ENCODE measurements around the gene MAP4K3. TPM values are rescaled to one million over a fixed set of nuclear protein-coding genes. Genes with fewer than 3 reads are reported as not detected.

Gene MAP4K3
- total RNA-seq, 1 experiment from 2014 or later = 97.4 TPM

DNA sequence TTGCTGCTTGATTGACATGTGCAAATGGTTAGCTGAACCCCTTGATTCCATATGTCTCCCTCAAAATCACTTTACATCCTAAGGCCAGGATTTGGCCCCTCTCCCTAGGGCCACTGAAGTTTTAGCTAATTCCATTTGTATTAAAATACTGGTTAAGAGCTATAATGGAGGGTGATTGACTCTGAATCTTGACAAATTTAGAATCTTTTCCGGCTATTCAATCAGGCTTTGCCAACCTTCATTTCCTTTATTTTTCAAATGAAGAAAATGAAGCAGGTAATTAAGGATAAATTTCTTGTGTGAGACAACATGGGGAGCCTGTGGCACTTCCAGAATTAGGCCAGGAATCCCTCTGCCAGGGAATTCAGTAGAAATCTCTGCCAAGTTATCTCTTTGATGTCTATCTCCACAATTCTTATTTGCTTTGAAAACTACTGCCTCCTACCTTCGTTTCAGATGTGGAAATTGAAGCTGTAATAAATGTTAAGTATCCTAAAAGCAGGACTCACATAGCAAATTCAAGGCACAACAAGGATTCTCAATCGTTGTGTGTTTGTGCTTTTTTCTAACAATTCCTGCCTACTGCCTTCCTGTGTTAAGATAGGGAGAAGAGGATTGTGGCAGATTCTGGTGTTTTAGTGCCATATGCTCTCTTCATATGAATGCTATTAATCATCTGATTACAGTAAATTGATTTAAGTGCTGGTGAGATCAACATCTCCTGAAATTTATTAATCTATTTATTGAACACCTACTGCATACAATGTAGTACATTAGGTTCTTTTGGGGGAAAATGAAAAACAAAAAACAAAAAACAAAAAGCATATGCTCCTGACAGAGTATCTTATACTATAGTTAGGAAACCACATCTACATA is 47.8 kb upstream of the MAP4K3 start:
- CTCF ChIA-PET = no interaction called here
- peaks cover 39% of the 10 kb centered on the region for H3K4me1 ChIP-seq (ENCODE audit: insufficient read depth, low read length)
- no peaks in the 10 kb centered on the region for H3F3A ChIP-seq (ENCODE audit: low read length, unreplicated experiment)
- no peak overlapping the region for H3K27ac ChIP-seq (ENCODE audit: low read length)
- H2AFZ ChIP-seq (ENCODE audit: low read length) = no peak overlapping the region
- no peaks in the 10 kb centered on the region for H3K79me2 ChIP-seq (ENCODE audit: low read length)
- no peak overlapping the region for H3K4me3 ChIP-seq (ENCODE audit: low read length)
- H3K4me2 ChIP-seq (ENCODE audit: low read length) = no peak overlapping the region
- no peaks in the 10 kb centered on the region for H3K9me3 ChIP-seq (ENCODE audit: low read length)
- no peaks in the 10 kb centered on the region for H3K9me2 ChIP-seq (replicated peaks; ENCODE audit: low read length)
- no peak for TF ChIP-seq EZH2phosphoT487 (IDR thresholded peaks at IDR 0.05; ENCODE audit: borderline replicate concordance, low read length)
- TF ChIP-seq, protein P1, sequence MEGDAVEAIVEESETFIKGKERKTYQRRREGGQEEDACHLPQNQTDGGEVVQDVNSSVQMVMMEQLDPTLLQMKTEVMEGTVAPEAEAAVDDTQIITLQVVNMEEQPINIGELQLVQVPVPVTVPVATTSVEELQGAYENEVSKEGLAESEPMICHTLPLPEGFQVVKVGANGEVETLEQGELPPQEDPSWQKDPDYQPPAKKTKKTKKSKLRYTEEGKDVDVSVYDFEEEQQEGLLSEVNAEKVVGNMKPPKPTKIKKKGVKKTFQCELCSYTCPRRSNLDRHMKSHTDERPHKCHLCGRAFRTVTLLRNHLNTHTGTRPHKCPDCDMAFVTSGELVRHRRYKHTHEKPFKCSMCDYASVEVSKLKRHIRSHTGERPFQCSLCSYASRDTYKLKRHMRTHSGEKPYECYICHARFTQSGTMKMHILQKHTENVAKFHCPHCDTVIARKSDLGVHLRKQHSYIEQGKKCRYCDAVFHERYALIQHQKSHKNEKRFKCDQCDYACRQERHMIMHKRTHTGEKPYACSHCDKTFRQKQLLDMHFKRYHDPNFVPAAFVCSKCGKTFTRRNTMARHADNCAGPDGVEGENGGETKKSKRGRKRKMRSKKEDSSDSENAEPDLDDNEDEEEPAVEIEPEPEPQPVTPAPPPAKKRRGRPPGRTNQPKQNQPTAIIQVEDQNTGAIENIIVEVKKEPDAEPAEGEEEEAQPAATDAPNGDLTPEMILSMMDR (conservative IDR thresholded peaks at IDR 0.05; ENCODE audit: low read depth, low read length) = no peak
- no peak for TF ChIP-seq EZH2 (IDR thresholded peaks at IDR 0.05; ENCODE audit: low read length, unreplicated experiment)
- H4K20me1 ChIP-seq (ENCODE audit: low read length) = no peaks in the 10 kb centered on the region
- no peak overlapping the region for H3K9ac ChIP-seq (ENCODE audit: low read length)
- intact Hi-C loops (cut with micrococcal nuclease) = no loop called here
- DNase-seq (no peak), ATAC-seq (no peak)
- BruUV-seq (replicated peaks) = no TSS peak
- no peaks in the 10 kb centered on the region for H3K36me3 ChIP-seq (ENCODE audit: low read depth, low read length)
- H3K27me3 ChIP-seq (ENCODE audit: low read length) = no peaks in the 10 kb centered on the region
- POLR2A ChIA-PET (ENCODE audit: unreplicated experiment) = no interaction called here

DNA sequence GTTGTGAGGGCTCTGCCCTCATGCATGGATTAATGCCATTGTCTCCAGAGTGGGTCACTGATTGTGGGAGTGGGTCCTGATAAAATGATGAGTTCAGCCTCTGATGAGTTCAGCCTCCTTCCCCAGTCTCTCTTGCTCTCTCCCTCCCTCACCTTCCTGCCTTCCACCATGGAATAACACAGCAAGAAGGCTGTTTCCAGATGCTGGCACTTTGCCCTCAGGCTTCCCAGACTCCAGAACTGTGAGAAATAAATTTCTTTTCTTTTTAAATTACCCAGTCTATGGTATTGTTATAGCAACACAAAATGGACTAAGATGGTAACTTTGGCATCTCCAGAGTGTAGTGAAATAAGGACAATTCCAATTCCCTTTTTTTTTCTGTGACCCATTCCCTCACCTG is 47.1 kb upstream of the MAP4K3 start:
- Histone ChIP-seq H3K27me3 (ENCODE audit: low read length) (no peaks in the 10 kb centered on the region), H2AFZ (ENCODE audit: low read length) (no peak overlapping the region), H3F3A (ENCODE audit: low read length, unreplicated experiment) (no peaks in the 10 kb centered on the region), H3K36me3 (ENCODE audit: low read depth, low read length) (no peaks in the 10 kb centered on the region), H3K4me2 (ENCODE audit: low read length) (no peak overlapping the region), H3K9me2 (replicated peaks; ENCODE audit: low read length) (no peaks in the 10 kb centered on the region), H3K79me2 (ENCODE audit: low read length) (no peaks in the 10 kb centered on the region), H3K9me3 (ENCODE audit: low read length) (no peaks in the 10 kb centered on the region), H4K20me1 (ENCODE audit: low read length) (no peaks in the 10 kb centered on the region), H3K4me3 (ENCODE audit: low read length) (no peak overlapping the region), H3K9ac (ENCODE audit: low read length) (no peak overlapping the region), H3K4me1 (ENCODE audit: insufficient read depth, low read length) (peaks cover 38% of the 10 kb centered on the region), H3K27ac (ENCODE audit: low read length) (no peak overlapping the region)
- intact Hi-C loops (cut with micrococcal nuclease) = no loop called here
- BruUV-seq (replicated peaks) = no TSS peak
- ChIA-PET CTCF (no interaction called here), POLR2A (ENCODE audit: unreplicated experiment) (no interaction called here)
- DNase-seq (no peak), ATAC-seq (no peak)
- TF ChIP-seq EZH2 (IDR thresholded peaks at IDR 0.05; ENCODE audit: low read length, unreplicated experiment) (no peak), EZH2phosphoT487 (IDR thresholded peaks at IDR 0.05; ENCODE audit: borderline replicate concordance, low read length) (no peak)
- TF ChIP-seq, protein P1 (conservative IDR thresholded peaks at IDR 0.05; ENCODE audit: low read depth, low read length) = no peak

DNA sequence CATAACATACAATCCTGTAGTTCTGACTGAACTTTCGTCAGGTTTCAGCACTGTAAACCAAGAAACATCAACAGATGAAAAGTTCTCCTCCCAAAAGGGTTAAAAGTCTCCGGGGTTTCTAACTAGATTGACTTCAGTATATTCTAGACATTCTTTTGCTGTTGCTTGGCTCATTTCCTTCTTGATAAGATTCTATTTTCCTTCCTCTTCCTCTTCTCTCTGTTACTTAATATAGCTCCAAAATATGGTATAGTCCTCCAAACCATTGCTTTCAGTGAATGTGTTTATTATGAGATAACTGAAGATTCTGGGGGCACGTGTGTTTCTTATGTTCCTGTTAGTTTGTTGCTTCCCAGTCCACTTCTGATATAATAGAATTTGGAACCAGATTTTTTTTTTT is 46.4 kb upstream of the MAP4K3 start:
- Histone ChIP-seq H3K79me2 (ENCODE audit: low read length) (no peaks in the 10 kb centered on the region), H3K9ac (ENCODE audit: low read length) (no peak overlapping the region), H3K4me1 (ENCODE audit: insufficient read depth, low read length) (peaks cover 32% of the 10 kb centered on the region), H3K27me3 (ENCODE audit: low read length) (no peaks in the 10 kb centered on the region), H4K20me1 (ENCODE audit: low read length) (no peaks in the 10 kb centered on the region), H3K9me3 (ENCODE audit: low read length) (no peaks in the 10 kb centered on the region), H3K9me2 (replicated peaks; ENCODE audit: low read length) (no peaks in the 10 kb centered on the region), H2AFZ (ENCODE audit: low read length) (no peak overlapping the region), H3K27ac (ENCODE audit: low read length) (no peak overlapping the region), H3K4me2 (ENCODE audit: low read length) (no peak overlapping the region), H3F3A (ENCODE audit: low read length, unreplicated experiment) (no peaks in the 10 kb centered on the region), H3K4me3 (ENCODE audit: low read length) (no peak overlapping the region), H3K36me3 (ENCODE audit: low read depth, low read length) (no peaks in the 10 kb centered on the region)
- BruUV-seq (replicated peaks) = no TSS peak
- intact Hi-C loops (cut with micrococcal nuclease) = no loop called here
- DNase-seq (no peak), ATAC-seq (no peak)
- CTCF ChIA-PET = no interaction called here
- TF ChIP-seq EZH2phosphoT487 (IDR thresholded peaks at IDR 0.05; ENCODE audit: borderline replicate concordance, low read length) = no peak
- TF ChIP-seq, protein P1 (conservative IDR thresholded peaks at IDR 0.05; ENCODE audit: low read depth, low read length) = no peak
- TF ChIP-seq EZH2 (IDR thresholded peaks at IDR 0.05; ENCODE audit: low read length, unreplicated experiment) = no peak
- POLR2A ChIA-PET (ENCODE audit: unreplicated experiment) = no interaction called here

Data from PC-3 (cell line).